Vagina (tissue), 2 donors: ENCODE measurements around the gene VWA5B2. TPM values are rescaled to one million over a fixed set of nuclear protein-coding genes. Genes with fewer than 3 reads are reported as not detected.

Experiments
- DNase-seq, 2 donors: peaks; one replicate each; pipeline ENCODE4 v3.0.0-alpha.2; 2017; ENCODE audit errors: extremely low spot score in 2 of 2
- H3K27ac ChIP-seq: fragments of 200-600 bp; sonication (generic); one replicate; pipeline ENCODE4 v1.5.1; 2019
- H3K27me3 ChIP-seq: fragments of 200-600 bp; sonication (generic); one replicate; pipeline ENCODE4 v1.5.1; 2019
- H3K36me3 ChIP-seq, 2 donors: fragments of 200-600 bp; sonication (generic); one replicate each; pipeline ENCODE4 v1.5.1; 2017 to 2019
- H3K4me1 ChIP-seq: fragments of 200-600 bp; sonication (generic); one replicate; pipeline ENCODE4 v1.5.1; 2019
- H3K4me3 ChIP-seq, 2 donors: fragments of 200-600 bp; sonication (generic); 1 replicate in 1 of 2; 2 replicates in 1 of 2; pipeline ENCODE4 v1.5.1; 2016 to 2019
- H3K9me3 ChIP-seq: fragments of 200-600 bp; sonication (generic); one replicate; pipeline ENCODE4 v1.5.1; 2019
- CTCF ChIP-seq, 3 experiments: fragments of 450-650 bp in 2 of 3; fragments of 200-600 bp in 1 of 3; sonication (generic) in 1 of 3; IDR thresholded peaks; one replicate each; pipeline ENCODE4 v1.5.1; 2017 to 2019; ENCODE audit warnings: antibody characterized with exemption in 3 of 3, mild to moderate bottlenecking in 2 of 3, moderate library complexity in 2 of 3
- POLR2A ChIP-seq, 2 donors: fragments of 450-650 bp; IDR thresholded peaks; one replicate each; pipeline ENCODE4 v1.6.1; 2017; ENCODE audit warnings: antibody characterized with exemption in 2 of 2, mild to moderate bottlenecking in 2 of 2, moderate library complexity in 2 of 2
- POLR2AphosphoS5 ChIP-seq, 2 donors: sonication (generic); formaldehyde crosslinking; IDR thresholded peaks; one replicate each; pipeline ENCODE4 v1.9.0; 2017; ENCODE audit warnings: antibody characterized with exemption in 2 of 2, mild to moderate bottlenecking in 2 of 2, low read depth in 1 of 2; ENCODE audit not compliant: insufficient read depth in 1 of 2
- intact Hi-C: fragments of 100-400 bp; cut with DNase I; formaldehyde crosslinking; loops from one replicate; pipeline ENCODE4 v1.15.1; 2023
- total RNA-seq: library from RNA; depleted of rRNA; stranded (reverse); fragments of >200 nt; gene quantifications from one replicate; pipeline ENCODE4 v1.2.3, GENCODE V29; 2016

The VWA5B2 gene
- 0.98 TPM for total RNA-seq

GRCh38 chr3:184229394-184230080 lies at the start of gene VWA5B2:
Gene VWA5B2 (plus strand): TSS chr3:184229585. CDS start chr3:184230529, 944 bp downstream.
- no peak within 1 kb of the TSS for H3K27ac ChIP-seq
- peak within 1 kb of the TSS; percentile 44 to 47 for H3K4me3 ChIP-seq
- H3K9me3 ChIP-seq = no peaks in the 10 kb centered on the region
- H3K4me1 ChIP-seq = peaks cover 19% of the 10 kb centered on the region
- H3K27me3 ChIP-seq = peaks cover 23% of the 10 kb centered on the region
- intact Hi-C loops = no loop called here
- no peak for TF ChIP-seq POLR2AphosphoS5 (IDR thresholded peaks at IDR 0.05; ENCODE audit: insufficient read depth in 1 of 2, low read depth in 1 of 2)
- TF ChIP-seq POLR2A (IDR thresholded peaks at IDR 0.05) = no peak
- TF ChIP-seq CTCF (IDR thresholded peaks at IDR 0.05) = no peak
- H3K36me3 ChIP-seq = no peaks in the 10 kb centered on the region
- no peak for DNase-seq

- Histone ChIP-seq H3K27ac (no peak overlapping the region), H3K4me3 (no peak overlapping the region), H3K4me1 (peaks cover 30% of the 10 kb centered on the region), H3K36me3 (peaks cover 0 to 69% of the 10 kb centered on the region in 2 donors), H3K9me3 (no peaks in the 10 kb centered on the region), H3K27me3 (no peaks in the 10 kb centered on the region)
- intact Hi-C loops = loop anchor here (10.0 kb wide), 1 partner anchor 155 kb away; the partner anchor contains the start of gene FAM131A
- TF ChIP-seq POLR2AphosphoS5 (IDR thresholded peaks at IDR 0.05; ENCODE audit: insufficient read depth in 1 of 2, low read depth in 1 of 2) = no peak
- TF ChIP-seq CTCF (IDR thresholded peaks at IDR 0.05) = no peak
- TF ChIP-seq POLR2A (IDR thresholded peaks at IDR 0.05) = no peak
- no peak for DNase-seq
Observed at GRCh38 chr3:184180165-184180564, 49.2 kb upstream of the VWA5B2 start.

GRCh38 chr3:184181596-184181995 lies 47.8 kb upstream of the VWA5B2 start:
- Histone ChIP-seq H3K27ac (no peak overlapping the region), H3K27me3 (no peaks in the 10 kb centered on the region), H3K9me3 (no peaks in the 10 kb centered on the region), H3K4me1 (peaks cover 25% of the 10 kb centered on the region), H3K4me3 (no peak overlapping the region), H3K36me3 (peaks cover 0 to 69% of the 10 kb centered on the region in 2 donors)
- no peak for DNase-seq
- intact Hi-C loops = loop anchor here (10.0 kb wide), 1 partner anchor 153 kb away; the partner anchor contains the start of gene FAM131A
- TF ChIP-seq POLR2A (IDR thresholded peaks at IDR 0.05) (no peak), CTCF (IDR thresholded peaks at IDR 0.05) (no peak), POLR2AphosphoS5 (IDR thresholded peaks at IDR 0.05; ENCODE audit: insufficient read depth in 1 of 2, low read depth in 1 of 2) (no peak)

- Histone ChIP-seq H3K4me1 (peaks cover 30% of the 10 kb centered on the region), H3K9me3 (no peaks in the 10 kb centered on the region), H3K27ac (no peak overlapping the region), H3K27me3 (no peaks in the 10 kb centered on the region), H3K4me3 (no peak overlapping the region), H3K36me3 (peaks cover 0 to 58% of the 10 kb centered on the region in 2 donors)
- DNase-seq = no peak
- intact Hi-C loops = loop anchor here (10.0 kb wide), 1 partner anchor 151 kb away; the partner anchor contains the start of gene FAM131A
- TF ChIP-seq POLR2AphosphoS5 (IDR thresholded peaks at IDR 0.05; ENCODE audit: insufficient read depth in 1 of 2, low read depth in 1 of 2) = no peak
- no peak for TF ChIP-seq CTCF (IDR thresholded peaks at IDR 0.05)
- no peak for TF ChIP-seq POLR2A (IDR thresholded peaks at IDR 0.05)
Observed at GRCh38 chr3:184183679-184184078, 45.7 kb upstream of the VWA5B2 start.
